H9 (cell line): ENCODE results near the gene MARCHF9. TPM values are rescaled to one million over a fixed set of nuclear protein-coding genes. Genes with fewer than 3 reads are reported as not detected.

Experiments
- DNase-seq: peaks from one replicate; pipeline ENCODE4 v3.0.0-alpha.2; 2017
- H2AFZ ChIP-seq: one replicate; pipeline ENCODE4 v1.6.1; 2013; ENCODE audit warnings: mild to moderate bottlenecking, low read length, control low read depth, moderate library complexity
- H2AK5ac ChIP-seq: 2 replicates; pipeline ENCODE4 v1.6.1; 2013; ENCODE audit warnings: low read length, control low read depth, mixed read lengths; ENCODE audit not compliant: insufficient read length
- H2BK120ac ChIP-seq: one replicate; pipeline ENCODE4 v1.6.1; 2013; ENCODE audit warnings: low read depth, mild to moderate bottlenecking, low read length, control low read depth, inconsistent platforms; ENCODE audit not compliant: poor library complexity, severe bottlenecking
- H2BK12ac ChIP-seq: 2 replicates; pipeline ENCODE4 v1.6.1; 2013; ENCODE audit warnings: low read length, control low read depth, mixed read lengths, low read depth; ENCODE audit not compliant: insufficient read length
- H2BK15ac ChIP-seq: 2 replicates; pipeline ENCODE4 v1.6.1; 2013; ENCODE audit warnings: low read depth, low read length, control low read depth
- H2BK20ac ChIP-seq: one replicate; pipeline ENCODE4 v1.6.1; 2013; ENCODE audit warnings: low read depth, mild to moderate bottlenecking, low read length, control low read depth, inconsistent platforms; ENCODE audit not compliant: poor library complexity, severe bottlenecking
- H2BK5ac ChIP-seq: 2 replicates; pipeline ENCODE4 v1.6.1; 2013; ENCODE audit warnings: low read length, control low read depth, mixed read lengths; ENCODE audit not compliant: insufficient read length
- H3K14ac ChIP-seq: 2 replicates; pipeline ENCODE4 v1.6.1; 2013; ENCODE audit warnings: low read length, control low read depth; ENCODE audit not compliant: insufficient read depth
- H3K18ac ChIP-seq: 2 replicates; pipeline ENCODE4 v1.6.1; 2013; ENCODE audit warnings: low read depth, mild to moderate bottlenecking, mixed read lengths, low read length, control low read depth; ENCODE audit not compliant: insufficient read length
- H3K23ac ChIP-seq: 2 replicates; pipeline ENCODE4 v1.6.1; 2013; ENCODE audit warnings: low read length, control low read depth, mixed read lengths, low read depth; ENCODE audit not compliant: insufficient read length
- H3K23me2 ChIP-seq: 2 replicates; pipeline ENCODE4 v1.6.1; 2013; ENCODE audit warnings: low read depth, mild to moderate bottlenecking, mixed read lengths, low read length, control low read depth; ENCODE audit not compliant: insufficient read length, poor library complexity, severe bottlenecking
- H3K27ac ChIP-seq: 2 replicates; pipeline ENCODE4 v1.5.1; 2013; ENCODE audit warnings: low read length, control low read depth, mixed read lengths, low read depth; ENCODE audit not compliant: insufficient read length
- H3K27me3 ChIP-seq: 2 replicates; pipeline ENCODE4 v1.6.1; 2013; ENCODE audit warnings: low read length, control low read depth, inconsistent platforms; ENCODE audit not compliant: insufficient read depth
- H3K4ac ChIP-seq: 2 replicates; pipeline ENCODE4 v1.6.1; 2013; ENCODE audit warnings: low read depth, mild to moderate bottlenecking, control low read depth, inconsistent platforms, low read length, moderate library complexity
- H3K4me1 ChIP-seq: 2 replicates; pipeline ENCODE4 v1.6.1; 2013; ENCODE audit warnings: low read length, control low read depth, inconsistent platforms; ENCODE audit not compliant: insufficient read depth
- H3K4me2 ChIP-seq: 2 replicates; pipeline ENCODE4 v1.6.1; 2013; ENCODE audit warnings: low read length, control low read depth, mixed read lengths; ENCODE audit not compliant: insufficient read length, insufficient read depth
- H3K56ac ChIP-seq: 2 replicates; pipeline ENCODE4 v1.6.1; 2013; ENCODE audit warnings: low read depth, mild to moderate bottlenecking, mixed read lengths, low read length, control low read depth; ENCODE audit not compliant: insufficient read length
- H3K79me1 ChIP-seq: 2 replicates; pipeline ENCODE4 v1.6.1; 2013; ENCODE audit warnings: low read depth, mild to moderate bottlenecking, moderate library complexity, low read length, control low read depth, inconsistent platforms; ENCODE audit not compliant: insufficient read depth, poor library complexity, severe bottlenecking
- H3K79me2 ChIP-seq: 2 replicates; pipeline ENCODE4 v1.6.1; 2013; ENCODE audit warnings: low read length, control low read depth, inconsistent platforms; ENCODE audit not compliant: insufficient read depth
- H3K9ac ChIP-seq: 2 replicates; pipeline ENCODE4 v1.6.1; 2013; ENCODE audit warnings: low read length, control low read depth, mixed read lengths; ENCODE audit not compliant: insufficient read length; ENCODE audit errors: extremely low read depth
- H3K9me3 ChIP-seq: one replicate; pipeline ENCODE4 v1.6.1; 2013; ENCODE audit warnings: low read depth, low read length, inconsistent platforms; ENCODE audit not compliant: control insufficient read depth
- H3T11ph ChIP-seq: one replicate; pipeline ENCODE4 v1.6.1; 2013; ENCODE audit warnings: mild to moderate bottlenecking, low read length, control low read depth, inconsistent platforms
- H4K20me1 ChIP-seq: one replicate; pipeline ENCODE4 v1.6.1; 2013; ENCODE audit not compliant: control insufficient read depth, insufficient read length, insufficient read depth
- H4K5ac ChIP-seq: 2 replicates; pipeline ENCODE4 v1.6.1; 2013; ENCODE audit warnings: low read depth, mild to moderate bottlenecking, mixed read lengths, low read length, control low read depth; ENCODE audit not compliant: insufficient read length
- H4K8ac ChIP-seq: replicated peaks from 2 replicates; pipeline ENCODE4 v1.6.1; 2013; ENCODE audit warnings: low read length, control low read depth, mixed read lengths, low read depth; ENCODE audit not compliant: insufficient read length
- H4K91ac ChIP-seq: 2 replicates; pipeline ENCODE4 v1.6.1; 2013; ENCODE audit warnings: low read depth, mild to moderate bottlenecking, moderate library complexity, mixed read lengths, low read length, control low read depth; ENCODE audit not compliant: insufficient read length
- H3K27ac Mint-ChIP-seq, 3 experiments: 2 replicates in 2 of 3; 3 replicates in 1 of 3; pipeline ENCODE4 v1.8.0; 2020 to 2021; ENCODE audit warnings: mixed read lengths in 3 of 3, mild to moderate bottlenecking in 1 of 3, moderate library complexity in 1 of 3
- H3K27me3 Mint-ChIP-seq: 2 replicates; pipeline ENCODE4 v1.8.0; 2021; ENCODE audit warnings: low read depth, mild to moderate bottlenecking, moderate library complexity, mixed read lengths
- H3K36me3 Mint-ChIP-seq, 3 experiments: 2 replicates in 2 of 3; 3 replicates in 1 of 3; pipeline ENCODE4 v1.8.0; 2020 to 2021; ENCODE audit warnings: low read depth in 3 of 3, mixed read lengths in 3 of 3; ENCODE audit not compliant: insufficient read depth in 1 of 3
- H3K4me1 Mint-ChIP-seq, 2 experiments: 2 replicates each; pipeline ENCODE4 v1.8.0; 2020; ENCODE audit warnings: mixed read lengths in 2 of 2
- H3K4me3 Mint-ChIP-seq, 2 experiments: 2 replicates in 1 of 2; 3 replicates in 1 of 2; pipeline ENCODE4 v1.8.0; 2020 to 2021; ENCODE audit warnings: mild to moderate bottlenecking in 2 of 2, mixed read lengths in 2 of 2, moderate library complexity in 1 of 2
- H3K9me3 Mint-ChIP-seq, 2 experiments: 2 replicates in 1 of 2; 3 replicates in 1 of 2; pipeline ENCODE4 v1.8.0; 2020; ENCODE audit warnings: mild to moderate bottlenecking in 2 of 2, mixed read lengths in 2 of 2, moderate library complexity in 1 of 2
- CTCF ChIP-seq: fragments of 200-600 bp; sonication (generic); conservative IDR thresholded peaks from 3 replicates; pipeline ENCODE4 v1.8.0; 2021; ENCODE audit warnings: antibody characterized with exemption, mild to moderate bottlenecking
- WGBS: extraction: QIAGEN DNeasy Blood & Tissue Kit; methylation state at CpG from one replicate; pipeline ENCODE4 v1.1.7; 2013; ENCODE audit warnings: missing lambda C conversion rate, low lambda C conversion rate, mixed read lengths; ENCODE audit not compliant: insufficient read length; ENCODE audit errors: extremely low coverage; 5-methylcytosine and 5-hydroxymethylcytosine counted together
- total RNA-seq: library from RNA; stranded (reverse); gene quantifications from 2 replicates; pipeline ENCODE4 v1.2.1, GENCODE V29; 2021

MARCHF9 gene
- total RNA-seq, 1 experiment from 2014 or later, result 20.5 TPM

GRCh38 chr12:57724003-57724935 lies 30.6 kb upstream of the MARCHF9 start:
- H3K27me3 ChIP-seq, result peaks cover 19% of the 10 kb centered on the region; the same call in 1 of the 2 replicates

More at GRCh38 chr12:57724003-57724935, 30.6 kb upstream of the MARCHF9 start:
- no peak overlapping the region for H3K18ac ChIP-seq
- no peak overlapping the region for H2AFZ ChIP-seq
- no peaks in the 10 kb centered on the region for H4K20me1 ChIP-seq
- H2BK12ac ChIP-seq, result no peak overlapping the region
- no peak overlapping the region for H4K8ac ChIP-seq
- H3K79me2 ChIP-seq, result no peaks in the 10 kb centered on the region
- Mint-ChIP-seq H3K36me3 (peaks cover 6 to 22% (median 9%) of the 10 kb centered on the region in 3 experiments), H3K4me3 (no peak overlapping the region; a peak in 1 of 5 replicates), H3K9me3 (no peaks in the 10 kb centered on the region; a peak in 1 of 5 replicates), H3K4me1 (peaks cover 12 to 17% of the 10 kb centered on the region in 2 experiments), H3K27me3 (peaks cover 60% of the 10 kb centered on the region), H3K27ac (no peak overlapping the region)
- no peak overlapping the region for H3T11ph ChIP-seq
- H2BK20ac ChIP-seq, result no peak overlapping the region
- H2BK15ac ChIP-seq, result no peak overlapping the region
- no CpG with 5 or more reads among the region's 12 CpGs for WGBS
- H3K79me1 ChIP-seq, result no peaks in the 10 kb centered on the region
- no peaks in the 10 kb centered on the region; the same call in 1 of the 2 replicates for H3K4me1 ChIP-seq
- no peak overlapping the region for H2AK5ac ChIP-seq
- no peak overlapping the region for H4K5ac ChIP-seq
- no peak overlapping the region for H3K9ac ChIP-seq
- no peak overlapping the region for H3K4me2 ChIP-seq
- H3K4ac ChIP-seq, result no peak overlapping the region
- H4K91ac ChIP-seq, result no peak overlapping the region
- no peak overlapping the region for H3K56ac ChIP-seq
- no peak overlapping the region for H3K23ac ChIP-seq
- no peak overlapping the region; the same call in 1 of the 2 replicates for H3K14ac ChIP-seq
- peaks cover 14% of the 10 kb centered on the region for H3K23me2 ChIP-seq
- no peaks in the 10 kb centered on the region for H3K9me3 ChIP-seq
- H3K27ac ChIP-seq, result no peak overlapping the region
- H2BK120ac ChIP-seq, result no peak overlapping the region
- DNase-seq, result no peak
- no peak overlapping the region for H2BK5ac ChIP-seq
- no peak for TF ChIP-seq CTCF
